Thyroid gland (tissue), 4 donors: ENCODE data around the gene CCDC92.

Source experiments
- CTCF ChIP-seq, 6 experiments: fragments of 200-600 bp in 3 of 6; fragments of 450-650 bp in 3 of 6; sonication (generic) in 3 of 6; IDR thresholded peaks; one replicate each; pipeline ENCODE4 v1.5.1; 2016 to 2019; ENCODE audit warnings: antibody characterized with exemption in 6 of 6, mild to moderate bottlenecking in 2 of 6, inconsistent platforms in 1 of 6, moderate library complexity in 1 of 6
- POLR2A ChIP-seq, 2 donors: fragments of 450-650 bp; IDR thresholded peaks; one replicate each; pipeline ENCODE4 v1.6.1; 2017; ENCODE audit warnings: antibody characterized with exemption in 2 of 2, mild to moderate bottlenecking in 2 of 2, moderate library complexity in 1 of 2

GRCh38 chr12:123997908-123998307 is 25.3 kb upstream of the CCDC92 start:
- TF ChIP-seq POLR2A (IDR thresholded peaks at IDR 0.05) (no peak), CTCF (IDR thresholded peaks at IDR 0.05) (no peak)
